ENCODE measurements around the gene TMBIM6. TPM values are rescaled to one million over a fixed set of nuclear protein-coding genes. Genes with fewer than 3 reads are reported as not detected.

TMBIM6 gene
- total RNA-seq, 2 experiments from 2014 or later: 120 to 170 TPM

DNA sequence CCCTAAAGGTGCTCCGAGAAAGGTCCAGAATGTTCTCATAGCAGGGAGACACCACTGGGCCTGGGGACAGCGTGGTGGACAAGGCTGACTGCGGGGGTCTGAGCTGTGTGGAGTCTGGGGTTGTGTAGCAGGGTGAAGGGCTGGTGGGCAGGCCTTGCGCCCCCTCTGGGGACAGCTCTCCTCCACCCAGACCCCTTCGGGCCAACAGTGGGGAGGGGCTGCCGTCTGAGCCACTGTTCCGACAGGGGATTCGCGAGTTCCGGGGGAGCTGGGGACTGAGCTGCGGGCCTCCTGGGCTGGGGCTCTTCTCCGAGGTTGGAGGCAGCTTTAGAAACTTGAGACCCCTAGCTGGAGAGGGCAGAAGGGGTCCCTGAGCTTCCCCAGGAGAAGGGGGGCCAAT is 54.8 kb downstream of the TMBIM6 start:
- DNase-seq (ENCODE audit: low spot score): no peak
- H3K79me2 ChIP-seq (ENCODE audit: insufficient read depth, low read depth, low read length): no peaks in the 10 kb centered on the region
- ChIA-PET CTCF (ENCODE audit: unreplicated experiment) (no interaction called here), POLR2A (no interaction called here)
- no peaks in the 10 kb centered on the region; the same call in 1 of the 2 replicates for H3K36me3 ChIP-seq (ENCODE audit: insufficient read depth, low read length)
- H3K9me2 ChIP-seq (ENCODE audit: insufficient read depth, low read length): no peaks in the 10 kb centered on the region
- intact Hi-C loops (cut with micrococcal nuclease; ENCODE audit: unreplicated experiment): no loop called here
- no peak overlapping the region for H3K4me3 ChIP-seq (ENCODE audit: low read depth, low read length, poor library complexity, severe bottlenecking)
- H3K4me2 ChIP-seq (ENCODE audit: low read length): no peak overlapping the region
- H2AFZ ChIP-seq (ENCODE audit: low read length): no peak overlapping the region
- H3K4me1 ChIP-seq (ENCODE audit: insufficient read depth, low read length, poor library complexity, severe bottlenecking): no peaks in the 10 kb centered on the region
- H3K27ac ChIP-seq (ENCODE audit: low read depth, low read length, poor library complexity, severe bottlenecking): no peak overlapping the region
- H3K9me3 ChIP-seq (ENCODE audit: low read length): no peaks in the 10 kb centered on the region
- no peaks in the 10 kb centered on the region for H4K20me1 ChIP-seq (ENCODE audit: insufficient read depth, low read length)
- BruUV-seq (replicated peaks): no TSS peak
- TF ChIP-seq EZH2phosphoT487 (IDR thresholded peaks at IDR 0.05; ENCODE audit: borderline replicate concordance, low read depth, low read length): no peak
- TF ChIP-seq, protein P1, sequence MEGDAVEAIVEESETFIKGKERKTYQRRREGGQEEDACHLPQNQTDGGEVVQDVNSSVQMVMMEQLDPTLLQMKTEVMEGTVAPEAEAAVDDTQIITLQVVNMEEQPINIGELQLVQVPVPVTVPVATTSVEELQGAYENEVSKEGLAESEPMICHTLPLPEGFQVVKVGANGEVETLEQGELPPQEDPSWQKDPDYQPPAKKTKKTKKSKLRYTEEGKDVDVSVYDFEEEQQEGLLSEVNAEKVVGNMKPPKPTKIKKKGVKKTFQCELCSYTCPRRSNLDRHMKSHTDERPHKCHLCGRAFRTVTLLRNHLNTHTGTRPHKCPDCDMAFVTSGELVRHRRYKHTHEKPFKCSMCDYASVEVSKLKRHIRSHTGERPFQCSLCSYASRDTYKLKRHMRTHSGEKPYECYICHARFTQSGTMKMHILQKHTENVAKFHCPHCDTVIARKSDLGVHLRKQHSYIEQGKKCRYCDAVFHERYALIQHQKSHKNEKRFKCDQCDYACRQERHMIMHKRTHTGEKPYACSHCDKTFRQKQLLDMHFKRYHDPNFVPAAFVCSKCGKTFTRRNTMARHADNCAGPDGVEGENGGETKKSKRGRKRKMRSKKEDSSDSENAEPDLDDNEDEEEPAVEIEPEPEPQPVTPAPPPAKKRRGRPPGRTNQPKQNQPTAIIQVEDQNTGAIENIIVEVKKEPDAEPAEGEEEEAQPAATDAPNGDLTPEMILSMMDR (conservative IDR thresholded peaks at IDR 0.05; ENCODE audit: low read length): no peak

DNA sequence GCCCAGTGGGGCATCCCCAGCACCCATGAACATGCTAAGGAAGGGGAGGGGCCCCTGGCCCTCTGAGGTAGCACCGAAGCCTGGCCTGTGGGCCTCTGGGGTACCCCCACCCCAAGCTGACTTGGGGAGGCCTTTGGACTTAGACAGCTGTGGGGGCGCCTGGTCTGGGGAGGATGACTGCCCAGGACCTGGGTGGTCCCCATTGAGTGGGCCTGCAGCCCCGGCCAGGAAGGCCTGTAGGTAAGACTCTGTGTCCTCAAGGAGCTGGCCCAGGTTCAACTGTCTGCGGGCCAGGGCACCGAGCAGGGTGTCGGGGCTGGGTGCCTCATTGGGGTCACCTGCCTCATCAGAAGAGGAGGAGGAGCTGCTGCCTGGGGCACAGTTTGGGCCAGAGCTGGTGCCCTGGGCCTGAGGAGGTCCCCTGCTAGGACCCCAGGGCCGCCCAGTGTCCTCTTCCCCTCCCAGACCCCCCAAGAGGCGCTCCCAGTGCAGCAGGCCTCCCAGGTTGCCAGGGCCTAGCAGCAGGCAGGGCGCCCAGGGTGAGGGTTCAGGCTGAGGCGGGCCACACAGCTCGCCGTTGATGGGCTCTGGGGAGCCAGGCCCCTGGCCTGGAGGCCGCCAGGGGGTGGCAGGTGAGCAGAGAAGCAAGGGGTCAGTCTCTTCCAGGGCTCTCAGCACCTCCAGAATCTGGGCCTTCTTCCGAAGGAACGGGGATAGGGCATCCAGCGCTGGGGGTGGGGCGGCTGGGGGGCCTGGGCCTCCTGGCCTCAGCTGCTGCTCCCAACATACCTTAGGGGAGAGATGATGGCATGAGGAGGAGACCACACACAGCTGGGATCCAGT is 55.5 kb downstream of the TMBIM6 start:
- ChIA-PET CTCF (ENCODE audit: unreplicated experiment) (no interaction called here), POLR2A (no interaction called here)
- no peaks in the 10 kb centered on the region; the same call in 1 of the 2 replicates for H3K36me3 ChIP-seq (ENCODE audit: insufficient read depth, low read length)
- DNase-seq (ENCODE audit: low spot score): no peak
- H2AFZ ChIP-seq (ENCODE audit: low read length): no peak overlapping the region
- intact Hi-C loops (cut with micrococcal nuclease; ENCODE audit: unreplicated experiment): no loop called here
- no TSS peak for BruUV-seq (replicated peaks)
- no peak for TF ChIP-seq EZH2phosphoT487 (IDR thresholded peaks at IDR 0.05; ENCODE audit: borderline replicate concordance, low read depth, low read length)
- TF ChIP-seq, protein P1 (conservative IDR thresholded peaks at IDR 0.05; ENCODE audit: low read length): no peak
- H3K4me2 ChIP-seq (ENCODE audit: low read length): no peak overlapping the region
- H3K27ac ChIP-seq (ENCODE audit: low read depth, low read length, poor library complexity, severe bottlenecking): no peak overlapping the region
- no peaks in the 10 kb centered on the region for H3K9me3 ChIP-seq (ENCODE audit: low read length)
- no peaks in the 10 kb centered on the region for H3K4me1 ChIP-seq (ENCODE audit: insufficient read depth, low read length, poor library complexity, severe bottlenecking)
- no peak overlapping the region for H3K4me3 ChIP-seq (ENCODE audit: low read depth, low read length, poor library complexity, severe bottlenecking)
- H3K79me2 ChIP-seq (ENCODE audit: insufficient read depth, low read depth, low read length): no peaks in the 10 kb centered on the region
- H3K9me2 ChIP-seq (ENCODE audit: insufficient read depth, low read length): no peaks in the 10 kb centered on the region
- no peaks in the 10 kb centered on the region for H4K20me1 ChIP-seq (ENCODE audit: insufficient read depth, low read length)

DNA sequence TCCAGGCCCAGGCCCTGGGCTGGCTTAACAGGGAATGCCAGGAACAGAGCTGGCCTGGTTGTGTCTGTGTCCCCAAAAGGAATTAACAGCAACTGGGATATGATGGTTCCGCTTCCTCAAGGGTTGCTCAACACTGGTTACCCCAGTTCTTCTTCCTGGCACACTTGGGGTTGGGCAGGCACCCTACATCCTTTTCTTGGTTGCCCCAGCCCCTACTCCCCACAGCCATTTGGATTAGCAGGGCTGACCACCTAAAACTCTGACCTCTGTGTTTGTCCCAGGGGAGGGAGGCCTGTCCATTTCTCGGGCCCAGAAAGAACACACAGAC is 56.1 kb downstream of the TMBIM6 start:
- ChIA-PET CTCF (ENCODE audit: unreplicated experiment) (no interaction called here), POLR2A (interaction anchor here (0.6 kb wide), 1 partner anchor 75 kb away, joined by 4 read pairs; no protein-coding TSS in a partner anchor)
- Histone ChIP-seq H2AFZ (ENCODE audit: low read length) (no peak overlapping the region), H3K36me3 (ENCODE audit: insufficient read depth, low read length) (no peaks in the 10 kb centered on the region; the same call in 1 of the 2 replicates), H3K4me3 (ENCODE audit: low read depth, low read length, poor library complexity, severe bottlenecking) (no peak overlapping the region), H3K4me2 (ENCODE audit: low read length) (no peak overlapping the region), H3K27ac (ENCODE audit: low read depth, low read length, poor library complexity, severe bottlenecking) (no peak overlapping the region), H3K79me2 (ENCODE audit: insufficient read depth, low read depth, low read length) (no peaks in the 10 kb centered on the region), H4K20me1 (ENCODE audit: insufficient read depth, low read length) (no peaks in the 10 kb centered on the region), H3K9me2 (ENCODE audit: insufficient read depth, low read length) (no peaks in the 10 kb centered on the region), H3K9me3 (ENCODE audit: low read length) (no peaks in the 10 kb centered on the region), H3K4me1 (ENCODE audit: insufficient read depth, low read length, poor library complexity, severe bottlenecking) (no peaks in the 10 kb centered on the region)
- intact Hi-C loops (cut with micrococcal nuclease; ENCODE audit: unreplicated experiment): no loop called here
- no peak for TF ChIP-seq EZH2phosphoT487 (IDR thresholded peaks at IDR 0.05; ENCODE audit: borderline replicate concordance, low read depth, low read length)
- TF ChIP-seq, protein P1 (conservative IDR thresholded peaks at IDR 0.05; ENCODE audit: low read length): no peak
- no peak for DNase-seq (ENCODE audit: low spot score)
- BruUV-seq (replicated peaks): no TSS peak

Data from OCI-LY7 (cell line).